ENCODE data around the gene PPP5C.

DNA sequence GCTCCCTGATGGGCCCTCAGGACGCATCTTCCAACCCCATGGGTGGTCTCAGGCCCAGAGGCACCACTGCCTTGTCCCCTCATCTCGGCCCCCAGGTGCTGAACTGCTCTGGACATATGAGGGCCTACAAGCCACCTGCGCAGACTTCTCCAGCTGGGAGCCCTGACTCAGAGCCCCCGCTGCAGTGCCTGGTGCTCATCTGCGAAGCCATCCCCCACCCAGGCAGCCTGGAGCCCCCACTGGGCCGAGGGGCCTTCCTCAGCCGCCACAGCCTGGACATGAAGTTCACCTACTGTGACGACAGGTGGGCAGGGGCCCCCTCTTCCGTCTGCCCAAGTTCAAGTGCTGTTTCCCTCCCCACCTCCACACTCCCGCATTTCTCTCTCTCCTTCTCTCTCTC lies 37.8 kb upstream of the PPP5C start:
- no peak for TF ChIP-seq CTCF (IDR thresholded peaks at IDR 0.05; ENCODE audit: control extremely low read depth in 1 of 3, insufficient read depth in 1 of 3, low read depth in 1 of 3, low read length in 3 of 3)
- TF ChIP-seq MAFK (IDR thresholded peaks at IDR 0.05; ENCODE audit: low read depth, low read length) = no peak
- no peak for TF ChIP-seq BACH1 (IDR thresholded peaks at IDR 0.05; ENCODE audit: low read length)
- TF ChIP-seq JUND (IDR thresholded peaks at IDR 0.05; ENCODE audit: low read length) = no peak
- TF ChIP-seq GABPA (IDR thresholded peaks at IDR 0.05; ENCODE audit: borderline replicate concordance, insufficient read depth, low read length) = no peak
- no peak for TF ChIP-seq CREB1 (IDR thresholded peaks at IDR 0.05)
- no peak for TF ChIP-seq RBBP5 (IDR thresholded peaks at IDR 0.05; ENCODE audit: borderline replicate concordance, low read depth, low read length)
- no peak for TF ChIP-seq EZH2 (IDR thresholded peaks at IDR 0.05; ENCODE audit: low read depth, low read length, severe bottlenecking)
- TF ChIP-seq GTF2F1 (IDR thresholded peaks at IDR 0.05; ENCODE audit: borderline replicate concordance, low read depth, low read length) = no peak
- TF ChIP-seq POLR2A (IDR thresholded peaks at IDR 0.05; ENCODE audit: control extremely low read depth in 1 of 2, low read depth in 2 of 2, low read length in 2 of 2) = no peak
- no peak for TF ChIP-seq CEBPB (IDR thresholded peaks at IDR 0.05; ENCODE audit: low read depth, low read length)
- no peak for TF ChIP-seq TEAD4 (IDR thresholded peaks at IDR 0.05; ENCODE audit: low read depth, low read length)

All from H1 (cell line).